Measurements from ENCODE around the gene TLK1.

GRCh38 chr2:171100370-171100769 is 60.3 kb downstream of the TLK1 start:
- no peak for TF ChIP-seq CTCF (IDR thresholded peaks at IDR 0.05; ENCODE audit: insufficient read depth, low read length)
- TF ChIP-seq, protein P1, sequence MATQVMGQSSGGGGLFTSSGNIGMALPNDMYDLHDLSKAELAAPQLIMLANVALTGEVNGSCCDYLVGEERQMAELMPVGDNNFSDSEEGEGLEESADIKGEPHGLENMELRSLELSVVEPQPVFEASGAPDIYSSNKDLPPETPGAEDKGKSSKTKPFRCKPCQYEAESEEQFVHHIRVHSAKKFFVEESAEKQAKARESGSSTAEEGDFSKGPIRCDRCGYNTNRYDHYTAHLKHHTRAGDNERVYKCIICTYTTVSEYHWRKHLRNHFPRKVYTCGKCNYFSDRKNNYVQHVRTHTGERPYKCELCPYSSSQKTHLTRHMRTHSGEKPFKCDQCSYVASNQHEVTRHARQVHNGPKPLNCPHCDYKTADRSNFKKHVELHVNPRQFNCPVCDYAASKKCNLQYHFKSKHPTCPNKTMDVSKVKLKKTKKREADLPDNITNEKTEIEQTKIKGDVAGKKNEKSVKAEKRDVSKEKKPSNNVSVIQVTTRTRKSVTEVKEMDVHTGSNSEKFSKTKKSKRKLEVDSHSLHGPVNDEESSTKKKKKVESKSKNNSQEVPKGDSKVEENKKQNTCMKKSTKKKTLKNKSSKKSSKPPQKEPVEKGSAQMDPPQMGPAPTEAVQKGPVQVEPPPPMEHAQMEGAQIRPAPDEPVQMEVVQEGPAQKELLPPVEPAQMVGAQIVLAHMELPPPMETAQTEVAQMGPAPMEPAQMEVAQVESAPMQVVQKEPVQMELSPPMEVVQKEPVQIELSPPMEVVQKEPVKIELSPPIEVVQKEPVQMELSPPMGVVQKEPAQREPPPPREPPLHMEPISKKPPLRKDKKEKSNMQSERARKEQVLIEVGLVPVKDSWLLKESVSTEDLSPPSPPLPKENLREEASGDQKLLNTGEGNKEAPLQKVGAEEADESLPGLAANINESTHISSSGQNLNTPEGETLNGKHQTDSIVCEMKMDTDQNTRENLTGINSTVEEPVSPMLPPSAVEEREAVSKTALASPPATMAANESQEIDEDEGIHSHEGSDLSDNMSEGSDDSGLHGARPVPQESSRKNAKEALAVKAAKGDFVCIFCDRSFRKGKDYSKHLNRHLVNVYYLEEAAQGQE (IDR thresholded peaks at IDR 0.05; ENCODE audit: insufficient replicate concordance, low read depth) = no peak
- no peak for TF ChIP-seq POLR2AphosphoS5 (IDR thresholded peaks at IDR 0.05; ENCODE audit: low read depth)

Data from HL-60 (cell line).